Pancreas (tissue), 10 donors: Measurements from ENCODE around the gene TRAFD1. TPM values are rescaled to one million over a fixed set of nuclear protein-coding genes. Genes with fewer than 3 reads are reported as not detected.

Experiments
- ATAC-seq, 4 donors: fragments of 200-7000 bp; cut with Tn5 transposase; one replicate each; pipeline versions ENCODE4 v1.8.0 to v1.9.1; 2020; ENCODE audit warnings: mild to moderate bottlenecking in 4 of 4, moderate library complexity in 4 of 4
- DNase-seq, 6 donors: peaks; one replicate each; pipeline ENCODE4 v3.0.0-alpha.2; 2020
- FAIRE-seq: peaks from 2 replicates; lab custom pipeline; 2012; peaks lifted over from hg19 to GRCh38; lab: Jason Lieb, UNC
- H3K27ac ChIP-seq, 4 donors: fragments of 200-600 bp; sonication (generic); 1 replicate in 3 of 4; 2 replicates in 1 of 4; pipeline versions ENCODE4 v1.5.0 to v1.8.0; 2020
- H3K27me3 ChIP-seq, 4 donors: fragments of 200-600 bp; one replicate each; pipeline ENCODE4 v1.8.0; 2021
- H3K36me3 ChIP-seq, 3 donors: fragments of 200-600 bp; sonication (generic) in 1 of 3; one replicate each; pipeline versions ENCODE4 v1.5.0 to v1.8.0; 2020 to 2021
- H3K4me1 ChIP-seq, 3 donors: fragments of 200-600 bp; one replicate each; pipeline ENCODE4 v1.8.0; 2021
- H3K4me3 ChIP-seq, 4 donors: fragments of 200-600 bp; sonication (generic) in 2 of 4; one replicate each; pipeline versions ENCODE4 v1.5.0 to v1.8.0; 2020 to 2021
- H3K9me3 ChIP-seq, 4 donors: fragments of 200-600 bp; one replicate each; pipeline ENCODE4 v1.8.0; 2021
- CTCF ChIP-seq, 4 donors: fragments of 200-600 bp; sonication (generic) in 3 of 4; IDR thresholded peaks; one replicate each; pipeline versions ENCODE4 v1.5.0 to v1.8.0; 2021; ENCODE audit warnings: antibody characterized with exemption in 4 of 4
- WGBS, 2 donors: extraction: QIAGEN DNeasy Blood & Tissue Kit; methylation state at CpG; one replicate each; pipeline ENCODE4 v1.1.7; 2013; 5-methylcytosine and 5-hydroxymethylcytosine counted together
- intact Hi-C, 3 donors: fragments of 100-400 bp; cut with DNase I; formaldehyde crosslinking; loops; one replicate each; pipeline versions ENCODE4 v1.11.1 to v1.14.2; 2022
- polyA plus RNA-seq, 2 donors: library from polyadenylated mRNA; stranded (reverse); fragments of 200-250 nt; gene quantifications; one replicate each; pipeline ENCODE4 v1.2.3, GENCODE V29; 2013
- total RNA-seq, 6 donors: library from RNA; stranded (reverse); fragmentation: NEBNext Ultra II Directional in 4 of 6; extraction: Animal tissue kit (Norgen Biotek cat#: 25700) in 4 of 6; gene quantifications; one replicate each; pipeline versions ENCODE4 v1.2.1 to v1.2.4, GENCODE V29; 2021 to 2023
- donor health status: healthy with polysubstance abuse.
- donor health status: DM: no; HTN: no; CAD: no; lungs with moderate emphysema.
- donor health status: DM: no; HTN: no; CAD: no.
- donor health status: control.
- donor health status: control.
- donor health status: Bipolar disorder and iron deficiency.
- donor health status: DM: yes; HTN: yes; CAD: no.
- donor health status: DM: no; HTN: no; CAD: no.
- donor health status: DM: no; HTN: no; CAD: no.
- donor health status: DM: yes; HTN: yes; CAD: no.

The TRAFD1 gene
- total and polyA plus RNA-seq, 8 donors: 5.9 to 18.2 (median 8.5) TPM

GRCh38 chr12:112117685-112118084 lies 7.7 kb upstream of the TRAFD1 start:
- H3K9me3 ChIP-seq: no peaks in the 10 kb centered on the region
- no peak overlapping the region for H3K27ac ChIP-seq
- ATAC-seq (no peak), FAIRE-seq (no peak), DNase-seq (no peak)
- no peaks in the 10 kb centered on the region for H3K27me3 ChIP-seq
- WGBS, 2 donors: 72 to 76% methylated on average over 8 of the region's 8 CpGs
- intact Hi-C loops: no loop called here
- no peak overlapping the region for H3K4me3 ChIP-seq
- TF ChIP-seq CTCF (IDR thresholded peaks at IDR 0.05): no peak
- H3K4me1 ChIP-seq: peaks cover 0 to 14% (median 5%) of the 10 kb centered on the region in 3 donors
- no peaks in the 10 kb centered on the region for H3K36me3 ChIP-seq

GRCh38 chr12:112121780-112122565 lies 3.4 kb upstream of the TRAFD1 start:
- ATAC-seq (peak; percentile 46 to 55 (median 48)), FAIRE-seq (no peak), DNase-seq (peak; percentile 83 to 92 (median 88))

GRCh38 chr12:112122823-112123690 lies 2.3 kb upstream of the TRAFD1 start:
- H3K36me3 ChIP-seq: no peaks in the 10 kb centered on the region
- H3K9me3 ChIP-seq: no peaks in the 10 kb centered on the region
- TF ChIP-seq CTCF (IDR thresholded peaks at IDR 0.05): no peak
- H3K4me3 ChIP-seq: no peak overlapping the region
- 47 to 58% methylated on average over 12 of the region's 12 CpGs for WGBS, 2 donors
- no peaks in the 10 kb centered on the region for H3K27me3 ChIP-seq
- peaks cover 0 to 26% (median 5%) of the 10 kb centered on the region in 3 donors for H3K4me1 ChIP-seq
- H3K27ac ChIP-seq: peak overlapping the region in 2 of 4 donors; percentile 63 to 69
- intact Hi-C loops: no loop called here
- peak in 2 of 4 donors; percentile 4 to 6 for ATAC-seq
- no peak for DNase-seq
- no peak for FAIRE-seq

More at GRCh38 chr12:112121780-112122565, 3.4 kb upstream of the TRAFD1 start:
- H3K27ac ChIP-seq: peak overlapping the region in 3 of 4 donors; percentile 15 to 69 (median 63)
- TF ChIP-seq CTCF (IDR thresholded peaks at IDR 0.05): no peak
- intact Hi-C loops: no loop called here
- H3K36me3 ChIP-seq: no peaks in the 10 kb centered on the region
- no peaks in the 10 kb centered on the region for H3K27me3 ChIP-seq
- H3K9me3 ChIP-seq: no peaks in the 10 kb centered on the region
- no peak overlapping the region for H3K4me3 ChIP-seq
- WGBS, 2 donors: 32 to 37% methylated on average over 11 of the region's 11 CpGs
- peaks cover 0 to 24% (median 5%) of the 10 kb centered on the region in 3 donors for H3K4me1 ChIP-seq

- FAIRE-seq: no peak
- H3K27me3 ChIP-seq: no peaks in the 10 kb centered on the region
- intact Hi-C loops: no loop called here
- peak overlapping the region in 2 of 4 donors; percentile 89 to 93 for H3K4me3 ChIP-seq
- no peak for TF ChIP-seq CTCF (IDR thresholded peaks at IDR 0.05)
- H3K36me3 ChIP-seq: no peaks in the 10 kb centered on the region
- H3K27ac ChIP-seq: no peak overlapping the region
- peaks cover 0 to 30% (median 5%) of the 10 kb centered on the region in 3 donors for H3K4me1 ChIP-seq
- no peak for ATAC-seq
- H3K9me3 ChIP-seq: no peaks in the 10 kb centered on the region
- DNase-seq: no peak
- WGBS, 2 donors: 0 to 11% methylated on average over 1 of the region's 1 CpG
Observed at GRCh38 chr12:112124918-112125249, 476 bp upstream of the TRAFD1 start.
